Pancreas (tissue), 10 donors: ENCODE measurements around the gene LSAMP. TPM values are rescaled to one million over a fixed set of nuclear protein-coding genes. Genes with fewer than 3 reads are reported as not detected.

Experiments
- ATAC-seq, 4 donors: fragments of 200-7000 bp; cut with Tn5 transposase; one replicate each; pipeline versions ENCODE4 v1.8.0 to v1.9.1; 2020; ENCODE audit warnings: mild to moderate bottlenecking in 4 of 4, moderate library complexity in 4 of 4
- DNase-seq, 6 donors: peaks; one replicate each; pipeline ENCODE4 v3.0.0-alpha.2; 2020
- FAIRE-seq: peaks from 2 replicates; lab custom pipeline; 2012; peaks lifted over from hg19 to GRCh38; lab: Jason Lieb, UNC
- H3K27ac ChIP-seq, 4 donors: fragments of 200-600 bp; sonication (generic); 1 replicate in 3 of 4; 2 replicates in 1 of 4; pipeline versions ENCODE4 v1.5.0 to v1.8.0; 2020
- H3K27me3 ChIP-seq, 4 donors: fragments of 200-600 bp; one replicate each; pipeline ENCODE4 v1.8.0; 2021
- H3K36me3 ChIP-seq, 3 donors: fragments of 200-600 bp; sonication (generic) in 1 of 3; one replicate each; pipeline versions ENCODE4 v1.5.0 to v1.8.0; 2020 to 2021
- H3K4me1 ChIP-seq, 3 donors: fragments of 200-600 bp; one replicate each; pipeline ENCODE4 v1.8.0; 2021
- H3K4me3 ChIP-seq, 4 donors: fragments of 200-600 bp; sonication (generic) in 2 of 4; one replicate each; pipeline versions ENCODE4 v1.5.0 to v1.8.0; 2020 to 2021
- H3K9me3 ChIP-seq, 4 donors: fragments of 200-600 bp; one replicate each; pipeline ENCODE4 v1.8.0; 2021
- CTCF ChIP-seq, 4 donors: fragments of 200-600 bp; sonication (generic) in 3 of 4; IDR thresholded peaks; one replicate each; pipeline versions ENCODE4 v1.5.0 to v1.8.0; 2021; ENCODE audit warnings: antibody characterized with exemption in 4 of 4
- WGBS, 2 donors: extraction: QIAGEN DNeasy Blood & Tissue Kit; methylation state at CpG; one replicate each; pipeline ENCODE4 v1.1.7; 2013; 5-methylcytosine and 5-hydroxymethylcytosine counted together
- intact Hi-C, 3 donors: fragments of 100-400 bp; cut with DNase I; formaldehyde crosslinking; loops; one replicate each; pipeline versions ENCODE4 v1.11.1 to v1.14.2; 2022
- polyA plus RNA-seq, 2 donors: library from polyadenylated mRNA; stranded (reverse); fragments of 200-250 nt; gene quantifications; one replicate each; pipeline ENCODE4 v1.2.3, GENCODE V29; 2013
- total RNA-seq, 6 donors: library from RNA; stranded (reverse); fragmentation: NEBNext Ultra II Directional in 4 of 6; extraction: Animal tissue kit (Norgen Biotek cat#: 25700) in 4 of 6; gene quantifications; one replicate each; pipeline versions ENCODE4 v1.2.1 to v1.2.4, GENCODE V29; 2021 to 2023
- donor health status: healthy with polysubstance abuse.
- donor health status: DM: no; HTN: no; CAD: no; lungs with moderate emphysema.
- donor health status: DM: no; HTN: no; CAD: no.
- donor health status: control.
- donor health status: control.
- donor health status: Bipolar disorder and iron deficiency.
- donor health status: DM: yes; HTN: yes; CAD: no.
- donor health status: DM: no; HTN: no; CAD: no.
- donor health status: DM: no; HTN: no; CAD: no.
- donor health status: DM: yes; HTN: yes; CAD: no.

The LSAMP gene
- total and polyA plus RNA-seq, 8 donors, result 0.51 to 5.5 (median 1.5) TPM

GRCh38 chr3:116034794-116035193 is 410.5 kb downstream of the LSAMP start:
- intact Hi-C loops, result no loop called here
- Histone ChIP-seq H3K36me3 (no peaks in the 10 kb centered on the region), H3K27me3 (no peaks in the 10 kb centered on the region), H3K4me1 (no peaks in the 10 kb centered on the region), H3K27ac (no peak overlapping the region), H3K4me3 (no peak overlapping the region), H3K9me3 (no peaks in the 10 kb centered on the region)
- DNase-seq (no peak), ATAC-seq (no peak), FAIRE-seq (no peak)
- TF ChIP-seq CTCF (IDR thresholded peaks at IDR 0.05), result no peak
- 32 to 45% methylated on average over 1 of the region's 1 CpG for WGBS, 2 donors

- Histone ChIP-seq H3K27ac (no peak overlapping the region), H3K9me3 (no peaks in the 10 kb centered on the region), H3K27me3 (no peaks in the 10 kb centered on the region), H3K36me3 (no peaks in the 10 kb centered on the region), H3K4me1 (no peaks in the 10 kb centered on the region), H3K4me3 (no peak overlapping the region)
- no peak for FAIRE-seq
- no peak for TF ChIP-seq CTCF (IDR thresholded peaks at IDR 0.05)
- no peak for ATAC-seq
- intact Hi-C loops, result no loop called here
- DNase-seq, result no peak
- WGBS, 2 donors, result 72% methylated on average over 2 of the region's 2 CpGs
Observed at GRCh38 chr3:116034086-116034485, 411.2 kb downstream of the LSAMP start.

GRCh38 chr3:116033516-116033915 is 411.8 kb downstream of the LSAMP start:
- intact Hi-C loops, result no loop called here
- Histone ChIP-seq H3K36me3 (no peaks in the 10 kb centered on the region), H3K4me1 (no peaks in the 10 kb centered on the region), H3K9me3 (no peaks in the 10 kb centered on the region), H3K4me3 (no peak overlapping the region), H3K27me3 (no peaks in the 10 kb centered on the region), H3K27ac (no peak overlapping the region)
- no peak for TF ChIP-seq CTCF (IDR thresholded peaks at IDR 0.05)
- FAIRE-seq (no peak), ATAC-seq (no peak), DNase-seq (no peak)
- WGBS, 2 donors, result 74 to 77% methylated on average over 10 of the region's 10 CpGs

- Histone ChIP-seq H3K4me1 (no peaks in the 10 kb centered on the region), H3K27me3 (no peaks in the 10 kb centered on the region), H3K27ac (no peak overlapping the region), H3K9me3 (no peaks in the 10 kb centered on the region), H3K36me3 (no peaks in the 10 kb centered on the region), H3K4me3 (no peak overlapping the region)
- DNase-seq (no peak), FAIRE-seq (no peak), ATAC-seq (no peak)
- TF ChIP-seq CTCF (IDR thresholded peaks at IDR 0.05), result no peak
- intact Hi-C loops, result no loop called here
- WGBS, 2 donors, result 79 to 85% methylated on average over 1 of the region's 1 CpG
Observed at GRCh38 chr3:116032176-116032575, 413.1 kb downstream of the LSAMP start.

- H3K9me3 ChIP-seq, result no peaks in the 10 kb centered on the region
- no peaks in the 10 kb centered on the region for H3K36me3 ChIP-seq
- FAIRE-seq, result no peak
- H3K4me1 ChIP-seq, result no peaks in the 10 kb centered on the region
- WGBS, 2 donors, result 64 to 76% methylated on average over 5 of the region's 5 CpGs
- no peak overlapping the region for H3K27ac ChIP-seq
- no peak for DNase-seq
- intact Hi-C loops, result no loop called here
- ATAC-seq, result peak in 2 of 4 donors; percentile 71 to 74
- no peak overlapping the region for H3K4me3 ChIP-seq
- H3K27me3 ChIP-seq, result peaks cover 0 to 2% (median 0%) of the 10 kb centered on the region in 4 donors
- TF ChIP-seq CTCF (IDR thresholded peaks at IDR 0.05), result no peak
Observed at GRCh38 chr3:116030131-116030850, 415.0 kb downstream of the LSAMP start.
